ENCODE data around the gene CLSTN1. TPM values are rescaled to one million over a fixed set of nuclear protein-coding genes. Genes with fewer than 3 reads are reported as not detected.

The CLSTN1 gene
- total RNA-seq, 1 donor = 140 TPM

GRCh38 chr1:9696793-9697192 lies 127.0 kb downstream of the CLSTN1 start:
- Histone ChIP-seq H3K4me3 (ENCODE audit: insufficient read depth, low read length) (no peak overlapping the region), H3K79me2 (ENCODE audit: insufficient read depth, low read length) (no peaks in the 10 kb centered on the region), H3K27ac (ENCODE audit: low read depth, low read length) (no peak overlapping the region), H3K27me3 (ENCODE audit: insufficient read depth, low read length) (no peaks in the 10 kb centered on the region), H3K36me3 (ENCODE audit: insufficient read depth, low read length) (no peaks in the 10 kb centered on the region), H3K4me2 (ENCODE audit: insufficient read depth, low read length) (no peak overlapping the region), H3K4me1 (ENCODE audit: insufficient read depth, low read length) (peaks cover 19% of the 10 kb centered on the region), H2AFZ (ENCODE audit: low read length) (no peak overlapping the region), H4K20me1 (ENCODE audit: insufficient read depth, low read length) (no peaks in the 10 kb centered on the region), H3K9me3 (ENCODE audit: low read depth, low read length) (no peaks in the 10 kb centered on the region)
- no peak for DNase-seq (ENCODE audit: insufficient read length, low spot score, missing footprints)
- TF ChIP-seq, protein P1, sequence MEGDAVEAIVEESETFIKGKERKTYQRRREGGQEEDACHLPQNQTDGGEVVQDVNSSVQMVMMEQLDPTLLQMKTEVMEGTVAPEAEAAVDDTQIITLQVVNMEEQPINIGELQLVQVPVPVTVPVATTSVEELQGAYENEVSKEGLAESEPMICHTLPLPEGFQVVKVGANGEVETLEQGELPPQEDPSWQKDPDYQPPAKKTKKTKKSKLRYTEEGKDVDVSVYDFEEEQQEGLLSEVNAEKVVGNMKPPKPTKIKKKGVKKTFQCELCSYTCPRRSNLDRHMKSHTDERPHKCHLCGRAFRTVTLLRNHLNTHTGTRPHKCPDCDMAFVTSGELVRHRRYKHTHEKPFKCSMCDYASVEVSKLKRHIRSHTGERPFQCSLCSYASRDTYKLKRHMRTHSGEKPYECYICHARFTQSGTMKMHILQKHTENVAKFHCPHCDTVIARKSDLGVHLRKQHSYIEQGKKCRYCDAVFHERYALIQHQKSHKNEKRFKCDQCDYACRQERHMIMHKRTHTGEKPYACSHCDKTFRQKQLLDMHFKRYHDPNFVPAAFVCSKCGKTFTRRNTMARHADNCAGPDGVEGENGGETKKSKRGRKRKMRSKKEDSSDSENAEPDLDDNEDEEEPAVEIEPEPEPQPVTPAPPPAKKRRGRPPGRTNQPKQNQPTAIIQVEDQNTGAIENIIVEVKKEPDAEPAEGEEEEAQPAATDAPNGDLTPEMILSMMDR (IDR thresholded peaks at IDR 0.05; ENCODE audit: extremely low read depth, low read depth, low read length) = no peak

GRCh38 chr1:9691691-9692090 lies 132.1 kb downstream of the CLSTN1 start:
- Histone ChIP-seq H3K27ac (ENCODE audit: low read depth, low read length) (peak overlapping the region; percentile 64), H3K4me2 (ENCODE audit: insufficient read depth, low read length) (peak overlapping the region; percentile 93)

DNA sequence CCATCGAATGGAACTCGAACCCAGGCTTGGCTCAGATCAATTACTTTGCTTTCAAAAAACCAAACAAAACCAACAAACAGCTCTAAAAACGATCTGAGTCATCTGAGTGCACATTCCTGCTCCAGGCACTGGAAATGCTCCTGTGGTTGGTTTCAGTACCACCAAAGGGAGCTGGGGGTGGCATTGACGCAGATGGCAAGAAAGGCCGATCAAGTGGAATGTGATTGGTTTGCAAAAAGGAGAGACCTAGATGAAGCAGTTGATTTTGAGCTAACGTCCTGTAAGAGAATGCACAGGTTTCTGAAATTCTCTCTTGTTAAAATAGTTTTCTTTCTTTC lies 132.7 kb downstream of the CLSTN1 start:
- Histone ChIP-seq H3K4me1 (ENCODE audit: insufficient read depth, low read length) (peaks cover 39% of the 10 kb centered on the region), H4K20me1 (ENCODE audit: insufficient read depth, low read length) (no peaks in the 10 kb centered on the region), H2AFZ (ENCODE audit: low read length) (no peak overlapping the region), H3K79me2 (ENCODE audit: insufficient read depth, low read length) (no peaks in the 10 kb centered on the region), H3K4me2 (ENCODE audit: insufficient read depth, low read length) (peak overlapping the region; percentile 93), H3K36me3 (ENCODE audit: insufficient read depth, low read length) (no peaks in the 10 kb centered on the region), H3K4me3 (ENCODE audit: insufficient read depth, low read length) (no peak overlapping the region), H3K27me3 (ENCODE audit: insufficient read depth, low read length) (no peaks in the 10 kb centered on the region), H3K9me3 (ENCODE audit: low read depth, low read length) (no peaks in the 10 kb centered on the region), H3K27ac (ENCODE audit: low read depth, low read length) (peak overlapping the region; percentile 64)
- DNase-seq (ENCODE audit: insufficient read length, low spot score, missing footprints) = peak; percentile 85
- TF ChIP-seq, protein P1 (IDR thresholded peaks at IDR 0.05; ENCODE audit: extremely low read depth, low read depth, low read length) = no peak

More at GRCh38 chr1:9691691-9692090, 132.1 kb downstream of the CLSTN1 start:
- Histone ChIP-seq H3K9me3 (ENCODE audit: low read depth, low read length) (no peaks in the 10 kb centered on the region), H3K4me3 (ENCODE audit: insufficient read depth, low read length) (no peak overlapping the region), H3K36me3 (ENCODE audit: insufficient read depth, low read length) (no peaks in the 10 kb centered on the region), H4K20me1 (ENCODE audit: insufficient read depth, low read length) (no peaks in the 10 kb centered on the region), H3K27me3 (ENCODE audit: insufficient read depth, low read length) (no peaks in the 10 kb centered on the region), H3K4me1 (ENCODE audit: insufficient read depth, low read length) (peaks cover 39% of the 10 kb centered on the region), H3K79me2 (ENCODE audit: insufficient read depth, low read length) (no peaks in the 10 kb centered on the region), H2AFZ (ENCODE audit: low read length) (peak overlapping the region; percentile 41)
- peak; percentile 77 for DNase-seq (ENCODE audit: insufficient read length, low spot score, missing footprints)
- TF ChIP-seq, protein P1 (IDR thresholded peaks at IDR 0.05; ENCODE audit: extremely low read depth, low read depth, low read length) = peak; percentile 11

DNA sequence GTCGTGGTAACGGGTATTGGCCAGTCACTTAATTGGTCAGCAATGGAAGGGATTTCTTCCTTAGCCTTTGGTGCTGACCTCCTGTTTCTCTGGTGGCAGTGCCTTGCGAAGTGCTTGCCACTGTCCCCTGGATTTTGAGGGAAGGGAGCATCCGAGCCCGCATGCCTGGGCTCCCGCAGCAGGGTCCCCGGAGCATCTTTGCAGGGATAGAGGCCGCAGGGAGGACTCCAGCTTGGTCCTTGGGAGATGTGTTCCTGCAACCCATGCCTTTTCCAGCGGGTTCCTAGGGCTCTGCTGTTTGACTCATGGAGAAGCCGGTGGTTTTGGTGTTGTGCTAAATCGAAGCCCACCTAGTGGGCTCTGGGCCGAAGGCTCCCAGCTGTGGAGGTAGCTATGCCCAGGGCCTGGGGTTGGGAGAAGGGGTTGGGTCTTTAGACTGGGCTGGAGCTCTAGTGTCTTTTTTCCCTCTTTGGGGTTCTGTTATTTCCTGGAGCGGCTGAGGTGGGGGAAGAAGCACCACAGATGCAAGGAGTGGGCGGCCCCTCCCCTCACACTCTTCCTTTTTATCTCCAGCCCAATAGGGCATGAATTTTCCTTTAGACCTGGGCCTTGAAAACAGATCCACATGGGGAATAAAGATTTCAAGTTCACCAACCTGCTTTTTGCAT lies 133.2 kb downstream of the CLSTN1 start:
- Histone ChIP-seq H3K4me1 (ENCODE audit: insufficient read depth, low read length) (peaks cover 39% of the 10 kb centered on the region), H3K27me3 (ENCODE audit: insufficient read depth, low read length) (no peaks in the 10 kb centered on the region), H4K20me1 (ENCODE audit: insufficient read depth, low read length) (no peaks in the 10 kb centered on the region), H3K9me3 (ENCODE audit: low read depth, low read length) (no peaks in the 10 kb centered on the region), H3K36me3 (ENCODE audit: insufficient read depth, low read length) (no peaks in the 10 kb centered on the region), H3K27ac (ENCODE audit: low read depth, low read length) (peak overlapping the region; percentile 61), H3K4me2 (ENCODE audit: insufficient read depth, low read length) (peak overlapping the region; percentile 93), H2AFZ (ENCODE audit: low read length) (peak overlapping the region; percentile 90), H3K4me3 (ENCODE audit: insufficient read depth, low read length) (peak overlapping the region; percentile 76), H3K79me2 (ENCODE audit: insufficient read depth, low read length) (no peaks in the 10 kb centered on the region)
- DNase-seq (ENCODE audit: insufficient read length, low spot score, missing footprints) = peak; percentile 55
- TF ChIP-seq, protein P1 (IDR thresholded peaks at IDR 0.05; ENCODE audit: extremely low read depth, low read depth, low read length) = no peak
